ENCODE data around the gene CD6.

Gene CD6

GRCh38 chr11:61024938-61025820 is 53.7 kb downstream of the CD6 start:
- peaks cover 0 to 4% of the 10 kb centered on the region in 2 donors for H3K4me1 ChIP-seq (ENCODE audit: control insufficient read depth in 2 of 2, insufficient read depth in 2 of 2, low read length in 2 of 2)
- H3K27ac ChIP-seq (ENCODE audit: low read depth in 2 of 2, low read length in 2 of 2): peak overlapping the region in 1 of 2 donors; percentile 43
- no peaks in the 10 kb centered on the region for H3K36me3 ChIP-seq (ENCODE audit: control insufficient read depth in 2 of 2, insufficient read depth in 2 of 2, low read length in 2 of 2)
- H3K9me3 ChIP-seq (ENCODE audit: control insufficient read depth in 2 of 2, low read length in 2 of 2): no peaks in the 10 kb centered on the region
- peaks cover 2 to 18% of the 10 kb centered on the region in 2 donors for H3K27me3 ChIP-seq (ENCODE audit: control insufficient read depth in 2 of 2, insufficient read depth in 2 of 2, low read length in 2 of 2)
- no peak overlapping the region for H3K4me3 ChIP-seq (ENCODE audit: low read length in 2 of 2)
- no peak overlapping the region for H3K9ac ChIP-seq (ENCODE audit: low read depth in 1 of 2, low read length in 2 of 2)

GRCh38 chr11:61025821-61026120 is 54.3 kb downstream of the CD6 start:
- Histone ChIP-seq H3K9me3 (ENCODE audit: control insufficient read depth in 2 of 2, low read length in 2 of 2) (no peaks in the 10 kb centered on the region), H3K9ac (ENCODE audit: low read depth in 1 of 2, low read length in 2 of 2) (no peak overlapping the region), H3K4me1 (ENCODE audit: control insufficient read depth in 2 of 2, insufficient read depth in 2 of 2, low read length in 2 of 2) (peaks cover 0 to 4% of the 10 kb centered on the region in 2 donors), H3K4me3 (ENCODE audit: low read length in 2 of 2) (no peak overlapping the region), H3K27ac (ENCODE audit: low read depth in 2 of 2, low read length in 2 of 2) (peak overlapping the region in 1 of 2 donors; percentile 43), H3K36me3 (ENCODE audit: control insufficient read depth in 2 of 2, insufficient read depth in 2 of 2, low read length in 2 of 2) (no peaks in the 10 kb centered on the region), H3K27me3 (ENCODE audit: control insufficient read depth in 2 of 2, insufficient read depth in 2 of 2, low read length in 2 of 2) (peaks cover 2 to 18% of the 10 kb centered on the region in 2 donors)

- H3K4me3 ChIP-seq (ENCODE audit: low read length in 2 of 2): no peak overlapping the region
- H3K4me1 ChIP-seq (ENCODE audit: control insufficient read depth in 2 of 2, insufficient read depth in 2 of 2, low read length in 2 of 2): peaks cover 0 to 2% of the 10 kb centered on the region in 2 donors
- H3K9me3 ChIP-seq (ENCODE audit: control insufficient read depth in 2 of 2, low read length in 2 of 2): no peaks in the 10 kb centered on the region
- no peak overlapping the region for H3K9ac ChIP-seq (ENCODE audit: low read depth in 1 of 2, low read length in 2 of 2)
- no peaks in the 10 kb centered on the region for H3K36me3 ChIP-seq (ENCODE audit: control insufficient read depth in 2 of 2, insufficient read depth in 2 of 2, low read length in 2 of 2)
- peak overlapping the region in 1 of 2 donors; percentile 43 for H3K27ac ChIP-seq (ENCODE audit: low read depth in 2 of 2, low read length in 2 of 2)
- H3K27me3 ChIP-seq (ENCODE audit: control insufficient read depth in 2 of 2, insufficient read depth in 2 of 2, low read length in 2 of 2): peaks cover 2 to 18% of the 10 kb centered on the region in 2 donors
Observed at GRCh38 chr11:61026121-61027031, 54.9 kb downstream of the CD6 start.

GRCh38 chr11:61027141-61027840 is 55.8 kb downstream of the CD6 start:
- Histone ChIP-seq H3K9me3 (ENCODE audit: control insufficient read depth in 2 of 2, low read length in 2 of 2) (no peaks in the 10 kb centered on the region), H3K4me3 (ENCODE audit: low read length in 2 of 2) (no peak overlapping the region), H3K27ac (ENCODE audit: low read depth in 2 of 2, low read length in 2 of 2) (no peak overlapping the region), H3K36me3 (ENCODE audit: control insufficient read depth in 2 of 2, insufficient read depth in 2 of 2, low read length in 2 of 2) (no peaks in the 10 kb centered on the region), H3K27me3 (ENCODE audit: control insufficient read depth in 2 of 2, insufficient read depth in 2 of 2, low read length in 2 of 2) (peaks cover 2 to 18% of the 10 kb centered on the region in 2 donors), H3K4me1 (ENCODE audit: control insufficient read depth in 2 of 2, insufficient read depth in 2 of 2, low read length in 2 of 2) (no peaks in the 10 kb centered on the region), H3K9ac (ENCODE audit: low read depth in 1 of 2, low read length in 2 of 2) (peak overlapping the region in 1 of 2 donors; percentile 7)

- Histone ChIP-seq H3K27me3 (ENCODE audit: control insufficient read depth in 2 of 2, insufficient read depth in 2 of 2, low read length in 2 of 2) (peaks cover 0 to 11% of the 10 kb centered on the region in 2 donors), H3K4me1 (ENCODE audit: control insufficient read depth in 2 of 2, insufficient read depth in 2 of 2, low read length in 2 of 2) (no peaks in the 10 kb centered on the region), H3K9me3 (ENCODE audit: control insufficient read depth in 2 of 2, low read length in 2 of 2) (no peaks in the 10 kb centered on the region), H3K27ac (ENCODE audit: low read depth in 2 of 2, low read length in 2 of 2) (no peak overlapping the region), H3K36me3 (ENCODE audit: control insufficient read depth in 2 of 2, insufficient read depth in 2 of 2, low read length in 2 of 2) (no peaks in the 10 kb centered on the region), H3K9ac (ENCODE audit: low read depth in 1 of 2, low read length in 2 of 2) (no peak overlapping the region), H3K4me3 (ENCODE audit: low read length in 2 of 2) (no peak overlapping the region)
Observed at GRCh38 chr11:61028135-61028729, 56.8 kb downstream of the CD6 start.

GRCh38 chr11:61032824-61033223 is 61.3 kb downstream of the CD6 start:
- Histone ChIP-seq H3K4me3 (ENCODE audit: low read length in 2 of 2) (no peak overlapping the region), H3K9me3 (ENCODE audit: control insufficient read depth in 2 of 2, low read length in 2 of 2) (no peaks in the 10 kb centered on the region)

GRCh38 chr11:61033417-61033816 is 61.9 kb downstream of the CD6 start:
- Histone ChIP-seq H3K9me3 (ENCODE audit: control insufficient read depth in 2 of 2, low read length in 2 of 2) (no peaks in the 10 kb centered on the region), H3K27ac (ENCODE audit: low read depth in 2 of 2, low read length in 2 of 2) (no peak overlapping the region), H3K9ac (ENCODE audit: low read depth in 1 of 2, low read length in 2 of 2) (no peak overlapping the region), H3K4me3 (ENCODE audit: low read length in 2 of 2) (no peak overlapping the region), H3K4me1 (ENCODE audit: control insufficient read depth in 2 of 2, insufficient read depth in 2 of 2, low read length in 2 of 2) (no peaks in the 10 kb centered on the region), H3K36me3 (ENCODE audit: control insufficient read depth in 2 of 2, insufficient read depth in 2 of 2, low read length in 2 of 2) (no peaks in the 10 kb centered on the region), H3K27me3 (ENCODE audit: control insufficient read depth in 2 of 2, insufficient read depth in 2 of 2, low read length in 2 of 2) (no peaks in the 10 kb centered on the region)

More at GRCh38 chr11:61032824-61033223, 61.3 kb downstream of the CD6 start:
- no peaks in the 10 kb centered on the region for H3K4me1 ChIP-seq (ENCODE audit: control insufficient read depth in 2 of 2, insufficient read depth in 2 of 2, low read length in 2 of 2)
- H3K36me3 ChIP-seq (ENCODE audit: control insufficient read depth in 2 of 2, insufficient read depth in 2 of 2, low read length in 2 of 2): no peaks in the 10 kb centered on the region
- H3K9ac ChIP-seq (ENCODE audit: low read depth in 1 of 2, low read length in 2 of 2): no peak overlapping the region
- no peaks in the 10 kb centered on the region for H3K27me3 ChIP-seq (ENCODE audit: control insufficient read depth in 2 of 2, insufficient read depth in 2 of 2, low read length in 2 of 2)
- H3K27ac ChIP-seq (ENCODE audit: low read depth in 2 of 2, low read length in 2 of 2): no peak overlapping the region

- Histone ChIP-seq H3K27me3 (ENCODE audit: control insufficient read depth in 2 of 2, insufficient read depth in 2 of 2, low read length in 2 of 2) (no peaks in the 10 kb centered on the region), H3K36me3 (ENCODE audit: control insufficient read depth in 2 of 2, insufficient read depth in 2 of 2, low read length in 2 of 2) (no peaks in the 10 kb centered on the region), H3K9ac (ENCODE audit: low read depth in 1 of 2, low read length in 2 of 2) (no peak overlapping the region), H3K9me3 (ENCODE audit: control insufficient read depth in 2 of 2, low read length in 2 of 2) (no peaks in the 10 kb centered on the region), H3K4me3 (ENCODE audit: low read length in 2 of 2) (no peak overlapping the region), H3K27ac (ENCODE audit: low read depth in 2 of 2, low read length in 2 of 2) (no peak overlapping the region), H3K4me1 (ENCODE audit: control insufficient read depth in 2 of 2, insufficient read depth in 2 of 2, low read length in 2 of 2) (no peaks in the 10 kb centered on the region)
Observed at GRCh38 chr11:61034111-61034510, 62.6 kb downstream of the CD6 start.

GRCh38 chr11:61034704-61035525 is 63.4 kb downstream of the CD6 start:
- no peaks in the 10 kb centered on the region for H3K27me3 ChIP-seq (ENCODE audit: control insufficient read depth in 2 of 2, insufficient read depth in 2 of 2, low read length in 2 of 2)
- H3K4me3 ChIP-seq (ENCODE audit: low read length in 2 of 2): no peak overlapping the region
- H3K36me3 ChIP-seq (ENCODE audit: control insufficient read depth in 2 of 2, insufficient read depth in 2 of 2, low read length in 2 of 2): no peaks in the 10 kb centered on the region
- H3K9me3 ChIP-seq (ENCODE audit: control insufficient read depth in 2 of 2, low read length in 2 of 2): no peaks in the 10 kb centered on the region
- no peak overlapping the region for H3K27ac ChIP-seq (ENCODE audit: low read depth in 2 of 2, low read length in 2 of 2)
- no peaks in the 10 kb centered on the region for H3K4me1 ChIP-seq (ENCODE audit: control insufficient read depth in 2 of 2, insufficient read depth in 2 of 2, low read length in 2 of 2)
- H3K9ac ChIP-seq (ENCODE audit: low read depth in 1 of 2, low read length in 2 of 2): no peak overlapping the region

Data from mucosa of rectum (tissue), 2 donors.